GM23338 (cell line): ENCODE measurements around the gene FILIP1L. TPM values are rescaled to one million over a fixed set of nuclear protein-coding genes. Genes with fewer than 3 reads are reported as not detected.

ENCODE experiments used
- ATAC-seq: fragments of 200-7000 bp; cut with Tn5 transposase; 3 replicates; pipeline ENCODE4 v1.9.1; 2020
- DNase-seq: peaks from one replicate; pipeline ENCODE4 v3.0.0-alpha.2; 2015; ENCODE audit warnings: low spot score
- H2AFZ ChIP-seq: fragments of 200-600 bp; sonication (generic); 2 replicates; pipeline ENCODE4 v1.8.0; 2016; ENCODE audit warnings: antibody characterized with exemption, mild to moderate bottlenecking, moderate library complexity
- H3F3A ChIP-seq: fragments of 200-600 bp; sonication (generic); replicated peaks from 2 replicates; pipeline ENCODE4 v1.8.0; 2017; ENCODE audit warnings: antibody characterized with exemption, mixed run types, low read depth
- H3K27ac ChIP-seq: fragments of 200-600 bp; sonication (generic); 2 replicates; pipeline ENCODE4 v1.6.1; 2016; ENCODE audit warnings: low read depth
- H3K27me3 ChIP-seq: fragments of 200-600 bp; sonication (generic); 2 replicates; pipeline ENCODE4 v1.8.0; 2016; ENCODE audit warnings: mild to moderate bottlenecking, mixed run types, moderate library complexity; ENCODE audit not compliant: insufficient read depth
- H3K36me3 ChIP-seq: fragments of 200-600 bp; sonication (generic); 2 replicates; pipeline ENCODE4 v1.8.0; 2016; ENCODE audit warnings: mild to moderate bottlenecking; ENCODE audit not compliant: insufficient read depth
- H3K4me1 ChIP-seq: fragments of 200-600 bp; sonication (generic); 2 replicates; pipeline ENCODE4 v1.8.0; 2016; ENCODE audit warnings: mild to moderate bottlenecking, moderate library complexity; ENCODE audit not compliant: insufficient read depth
- H3K4me2 ChIP-seq: fragments of 200-600 bp; sonication (generic); 2 replicates; pipeline ENCODE4 v1.7.1; 2017; ENCODE audit warnings: mixed run types
- H3K4me3 ChIP-seq: fragments of 200-600 bp; sonication (generic); 2 replicates; pipeline ENCODE4 v1.6.1; 2016; ENCODE audit warnings: mixed run types
- H3K79me2 ChIP-seq: fragments of 200-600 bp; sonication (generic); replicated peaks from 2 replicates; pipeline ENCODE4 v1.8.0; 2017; ENCODE audit warnings: mild to moderate bottlenecking; ENCODE audit not compliant: insufficient read depth
- H3K9me2 ChIP-seq: fragments of 200-600 bp; sonication (generic); 2 replicates; pipeline ENCODE4 v1.8.0; 2017; ENCODE audit not compliant: insufficient read depth
- H4K20me1 ChIP-seq: fragments of 200-600 bp; sonication (generic); replicated peaks from 2 replicates; pipeline ENCODE4 v1.8.0; 2017; ENCODE audit warnings: mild to moderate bottlenecking; ENCODE audit not compliant: insufficient read depth
- H3K27ac Mint-ChIP-seq: 2 replicates; pipeline ENCODE4 v1.8.0; 2020; ENCODE audit warnings: inconsistent platforms, mild to moderate bottlenecking, moderate library complexity, mixed read lengths
- H3K27me3 Mint-ChIP-seq: 3 replicates; pipeline ENCODE4 v1.8.0; 2022; ENCODE audit warnings: low read depth, mild to moderate bottlenecking, moderate library complexity, mixed read lengths, inconsistent platforms; ENCODE audit not compliant: insufficient read depth, poor library complexity
- H3K36me3 Mint-ChIP-seq: 3 replicates; pipeline ENCODE4 v1.8.0; 2021; ENCODE audit warnings: low read depth, mild to moderate bottlenecking, inconsistent platforms, moderate library complexity, mixed read lengths
- H3K4me1 Mint-ChIP-seq: 3 replicates; pipeline ENCODE4 v1.8.0; 2020; ENCODE audit warnings: mild to moderate bottlenecking, inconsistent platforms, mixed read lengths
- H3K4me3 Mint-ChIP-seq: 3 replicates; pipeline ENCODE4 v1.8.0; 2021; ENCODE audit warnings: moderate library complexity, mild to moderate bottlenecking, inconsistent platforms, mixed read lengths
- H3K9me3 Mint-ChIP-seq: 3 replicates; pipeline ENCODE4 v1.8.0; 2020; ENCODE audit warnings: moderate library complexity, mild to moderate bottlenecking, inconsistent platforms, mixed read lengths
- CREB1 ChIP-seq: fragments of 250-450 bp; sonication (Bioruptor Pico); IDR thresholded peaks from 2 replicates; pipeline ENCODE4 v1.5.0; 2020; ENCODE audit warnings: low read depth, mild to moderate bottlenecking, moderate library complexity
- CTCF ChIP-seq, 2 experiments: fragments of 200-600 bp in 1 of 2; sonication (generic) in 1 of 2; conservative IDR thresholded peaks; 2 replicates each; pipeline versions ENCODE4 v1.5.1 to v1.6.1; 2016 to 2017; ENCODE audit warnings: antibody characterized with exemption in 2 of 2, low read depth in 2 of 2, mild to moderate bottlenecking in 2 of 2, moderate library complexity in 1 of 2
- ETS1 ChIP-seq: IDR thresholded peaks from 2 replicates; pipeline ENCODE4 v1.6.1; 2016; ENCODE audit warnings: antibody characterized with exemption
- EZH2 ChIP-seq: fragments of 200-600 bp; sonication (generic); IDR thresholded peaks from one replicate; pipeline ENCODE4 v1.8.0; 2017; ENCODE audit warnings: antibody characterized with exemption, mild to moderate bottlenecking, low read depth; ENCODE audit not compliant: unreplicated experiment
- EZH2phosphoT487 ChIP-seq: fragments of 200-600 bp; sonication (generic); IDR thresholded peaks from one replicate; pipeline ENCODE4 v1.8.1; 2018; ENCODE audit warnings: antibody characterized with exemption; ENCODE audit not compliant: unreplicated experiment
- JUNB ChIP-seq: IDR thresholded peaks from one replicate; pipeline ENCODE4 v1.6.1; 2016; ENCODE audit warnings: antibody characterized with exemption; ENCODE audit not compliant: unreplicated experiment
- POLR2AphosphoS5 ChIP-seq: IDR thresholded peaks from 2 replicates; pipeline ENCODE4 v1.6.1; 2016; ENCODE audit warnings: antibody characterized with exemption, low read depth
- ZNF114 ChIP-seq: fragments of 250-450 bp; sonication (Bioruptor Pico); IDR thresholded peaks from 2 replicates; pipeline ENCODE4 v1.5.0; 2020; ENCODE audit warnings: mild to moderate bottlenecking, moderate library complexity
- ZNF331 ChIP-seq: fragments of 250-450 bp; sonication (Bioruptor Pico); IDR thresholded peaks from 2 replicates; pipeline ENCODE4 v1.5.0; 2020; ENCODE audit warnings: low read depth, mild to moderate bottlenecking, moderate library complexity
- ZNF462 ChIP-seq: fragments of 250-450 bp; sonication (Bioruptor Pico); IDR thresholded peaks from 2 replicates; pipeline ENCODE4 v1.5.0; 2020; ENCODE audit warnings: mild to moderate bottlenecking, moderate library complexity
- polyA plus RNA-seq: library from polyadenylated mRNA; unstranded; fragments of >200 nt; fragmentation: Nextera tagmentation; extraction: Ambion mirVana; gene quantifications from 2 replicates; pipeline ENCODE4 v1.2.1, GENCODE V29; 2016
- total RNA-seq: library from RNA; depleted of rRNA; stranded (reverse); fragments of >200 nt; shearing (Covaris generic); gene quantifications from 2 replicates; pipeline ENCODE4 v1.2.3, GENCODE V29; 2014
- TF ChIP-seq, protein P1 (sequence below): IDR thresholded peaks from one replicate; pipeline ENCODE4 v1.6.1; 2018; ENCODE audit warnings: antibody characterized with exemption; ENCODE audit not compliant: unreplicated experiment

FILIP1L gene
- total and polyA plus RNA-seq, 2 experiments from 2014 or later = 1.6 TPM; not detected in 1

DNA sequence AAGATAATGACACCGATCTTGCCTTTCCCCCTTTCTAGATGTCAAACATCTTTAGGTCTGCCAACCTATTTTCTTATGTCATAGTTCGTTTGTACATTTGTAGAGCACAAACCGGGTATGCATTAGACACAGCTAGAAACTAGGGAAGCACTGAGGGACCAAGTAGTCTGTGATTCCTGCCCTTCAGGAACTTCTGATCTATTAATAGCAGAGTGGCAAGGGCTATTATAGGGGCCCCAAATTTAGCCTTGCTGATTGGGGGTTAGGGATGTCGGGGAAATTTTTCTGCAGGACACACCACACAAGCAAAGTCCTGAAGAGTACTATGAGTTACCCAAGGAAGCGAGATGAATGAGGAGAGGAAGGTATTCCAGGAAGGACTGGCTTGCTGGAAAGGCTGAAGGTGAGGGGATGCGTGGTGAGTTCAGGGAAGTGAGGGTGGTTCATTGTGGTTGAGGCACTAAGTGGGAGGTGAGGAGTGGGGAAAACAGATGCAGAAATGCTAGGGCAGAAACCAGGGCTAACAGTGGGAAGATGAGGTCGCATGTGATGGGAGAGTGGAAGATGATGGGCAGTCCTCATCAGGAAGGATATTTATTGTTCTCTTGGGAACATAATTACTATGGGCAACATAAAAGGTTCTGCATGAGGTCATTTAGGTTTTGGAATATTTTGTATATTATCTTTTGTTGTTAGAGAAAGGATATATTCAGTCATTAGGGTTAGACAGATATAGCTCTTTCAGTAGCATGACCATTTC, 152.4 kb downstream of the FILIP1L start:
- H4K20me1 ChIP-seq = no peaks in the 10 kb centered on the region
- H3K27ac Mint-ChIP-seq = 0 out of 2 replicates have a peak overlapping the region, but pooled peaks have one; percentile 2
- no peak overlapping the region for H2AFZ ChIP-seq

More for the DNA sequence above, 152.4 kb downstream of the FILIP1L start:
- no peaks in the 10 kb centered on the region for H3K36me3 ChIP-seq
- H3F3A ChIP-seq = no peaks in the 10 kb centered on the region
- H3K27me3 ChIP-seq = no peaks in the 10 kb centered on the region
- H3K4me2 ChIP-seq = no peak overlapping the region
- H3K9me3 Mint-ChIP-seq = no peaks in the 10 kb centered on the region
- H3K4me3 Mint-ChIP-seq = no peak overlapping the region
- no peaks in the 10 kb centered on the region for H3K4me1 ChIP-seq
- no peaks in the 10 kb centered on the region for H3K9me2 ChIP-seq
- no peak for TF ChIP-seq ETS1
- TF ChIP-seq CTCF (conservative IDR thresholded peaks at IDR 0.05; ENCODE audit: low read depth in 2 of 2) = no peak
- TF ChIP-seq ZNF462 (CRISPR knock-in tag) = no peak
- TF ChIP-seq POLR2AphosphoS5 = no peak
- TF ChIP-seq, protein P1, sequence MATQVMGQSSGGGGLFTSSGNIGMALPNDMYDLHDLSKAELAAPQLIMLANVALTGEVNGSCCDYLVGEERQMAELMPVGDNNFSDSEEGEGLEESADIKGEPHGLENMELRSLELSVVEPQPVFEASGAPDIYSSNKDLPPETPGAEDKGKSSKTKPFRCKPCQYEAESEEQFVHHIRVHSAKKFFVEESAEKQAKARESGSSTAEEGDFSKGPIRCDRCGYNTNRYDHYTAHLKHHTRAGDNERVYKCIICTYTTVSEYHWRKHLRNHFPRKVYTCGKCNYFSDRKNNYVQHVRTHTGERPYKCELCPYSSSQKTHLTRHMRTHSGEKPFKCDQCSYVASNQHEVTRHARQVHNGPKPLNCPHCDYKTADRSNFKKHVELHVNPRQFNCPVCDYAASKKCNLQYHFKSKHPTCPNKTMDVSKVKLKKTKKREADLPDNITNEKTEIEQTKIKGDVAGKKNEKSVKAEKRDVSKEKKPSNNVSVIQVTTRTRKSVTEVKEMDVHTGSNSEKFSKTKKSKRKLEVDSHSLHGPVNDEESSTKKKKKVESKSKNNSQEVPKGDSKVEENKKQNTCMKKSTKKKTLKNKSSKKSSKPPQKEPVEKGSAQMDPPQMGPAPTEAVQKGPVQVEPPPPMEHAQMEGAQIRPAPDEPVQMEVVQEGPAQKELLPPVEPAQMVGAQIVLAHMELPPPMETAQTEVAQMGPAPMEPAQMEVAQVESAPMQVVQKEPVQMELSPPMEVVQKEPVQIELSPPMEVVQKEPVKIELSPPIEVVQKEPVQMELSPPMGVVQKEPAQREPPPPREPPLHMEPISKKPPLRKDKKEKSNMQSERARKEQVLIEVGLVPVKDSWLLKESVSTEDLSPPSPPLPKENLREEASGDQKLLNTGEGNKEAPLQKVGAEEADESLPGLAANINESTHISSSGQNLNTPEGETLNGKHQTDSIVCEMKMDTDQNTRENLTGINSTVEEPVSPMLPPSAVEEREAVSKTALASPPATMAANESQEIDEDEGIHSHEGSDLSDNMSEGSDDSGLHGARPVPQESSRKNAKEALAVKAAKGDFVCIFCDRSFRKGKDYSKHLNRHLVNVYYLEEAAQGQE = no peak
- no peak for TF ChIP-seq EZH2phosphoT487
- TF ChIP-seq CREB1 (CRISPR knock-in tag) = no peak
- no peak for TF ChIP-seq ZNF114 (CRISPR knock-in tag)
- TF ChIP-seq ZNF331 (CRISPR knock-in tag) = no peak
- TF ChIP-seq EZH2 = no peak
- no peak for TF ChIP-seq JUNB
- no peak for ATAC-seq
- no peaks in the 10 kb centered on the region for H3K79me2 ChIP-seq
- no peak overlapping the region for H3K27ac ChIP-seq
- H3K4me1 Mint-ChIP-seq = no peaks in the 10 kb centered on the region
- H3K36me3 Mint-ChIP-seq = no peaks in the 10 kb centered on the region
- H3K4me3 ChIP-seq = no peak overlapping the region
- peaks cover 2% of the 10 kb centered on the region for H3K27me3 Mint-ChIP-seq
- DNase-seq = no peak
